Central memory CD8-positive, alpha-beta T cell (primary cell): Measurements from ENCODE around the gene MN1.

Experiments used
- ATAC-seq: fragments of 150-1000 bp; cut with Tn5 transposase; replicated peaks from 2 replicates; pipeline ENCODE4 v1.10.0; 2022; ENCODE audit warnings: mild to moderate bottlenecking, moderate FRiP score, moderate number of reproducible peaks; ENCODE audit not compliant: poor library complexity, severe bottlenecking; ENCODE audit errors: extremely low read depth
- DNase-seq, 2 donors: peaks; one replicate each; pipeline ENCODE4 v3.0.0; 2021; ENCODE audit warnings: low spot score in 2 of 2
- H3K27ac Mint-ChIP-seq: one replicate; pipeline ENCODE4 v1.8.0; 2022; ENCODE audit warnings: low read depth, mild to moderate bottlenecking, moderate library complexity, mixed read lengths
- H3K27me3 Mint-ChIP-seq: one replicate; pipeline ENCODE4 v1.8.0; 2022; ENCODE audit warnings: mixed read lengths
- H3K36me3 Mint-ChIP-seq: one replicate; pipeline ENCODE4 v1.8.0; 2022; ENCODE audit warnings: mild to moderate bottlenecking, moderate library complexity, mixed read lengths; ENCODE audit not compliant: insufficient read depth
- H3K4me1 Mint-ChIP-seq: one replicate; pipeline ENCODE4 v1.8.0; 2022; ENCODE audit warnings: mixed read lengths
- H3K4me3 Mint-ChIP-seq: one replicate; pipeline ENCODE4 v1.8.0; 2022; ENCODE audit warnings: mild to moderate bottlenecking, moderate library complexity, mixed read lengths
- H3K9me3 Mint-ChIP-seq: one replicate; pipeline ENCODE4 v1.8.0; 2022; ENCODE audit warnings: mixed read lengths

The MN1 gene

DNA sequence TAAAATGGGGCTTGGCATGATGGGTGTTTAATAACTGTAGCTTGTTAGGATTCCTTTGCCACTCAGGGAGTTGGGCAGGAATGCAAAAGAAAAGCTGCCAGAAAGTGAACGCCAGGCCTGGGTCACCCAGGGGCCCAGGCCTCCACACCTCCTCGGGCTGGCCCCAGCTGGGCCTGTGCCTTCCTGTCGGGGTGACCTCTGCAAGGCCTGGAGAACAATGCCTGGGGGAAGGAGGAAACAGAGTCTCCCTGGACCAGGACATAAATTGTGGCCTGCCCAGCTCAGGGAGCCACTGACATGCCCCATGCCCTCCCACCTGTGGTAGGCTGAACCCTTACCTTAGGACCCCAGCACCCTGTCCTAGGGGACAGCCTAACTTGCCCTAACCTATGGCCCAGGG is 21.9 kb downstream of the MN1 start:
- Mint-ChIP-seq H3K9me3 (no peaks in the 10 kb centered on the region), H3K36me3 (peaks cover 3% of the 10 kb centered on the region), H3K27ac (no peak overlapping the region), H3K4me3 (no peak overlapping the region), H3K4me1 (no peaks in the 10 kb centered on the region), H3K27me3 (peaks cover 51% of the 10 kb centered on the region)
- ATAC-seq (no peak), DNase-seq (no peak)

GRCh38 chr22:27778294-27779090 is 23.1 kb downstream of the MN1 start:
- Mint-ChIP-seq H3K9me3 (no peaks in the 10 kb centered on the region), H3K4me1 (no peaks in the 10 kb centered on the region), H3K27me3 (peaks cover 49% of the 10 kb centered on the region), H3K27ac (no peak overlapping the region), H3K4me3 (no peak overlapping the region), H3K36me3 (peaks cover 3% of the 10 kb centered on the region)
- no peak for DNase-seq
- no peak for ATAC-seq

- H3K27me3 Mint-ChIP-seq, result peaks cover 49% of the 10 kb centered on the region
- no peaks in the 10 kb centered on the region for H3K4me1 Mint-ChIP-seq
- peaks cover 3% of the 10 kb centered on the region for H3K36me3 Mint-ChIP-seq
- ATAC-seq, result no peak
- H3K27ac Mint-ChIP-seq, result no peak overlapping the region
- no peak for DNase-seq
- H3K4me3 Mint-ChIP-seq, result no peak overlapping the region
- H3K9me3 Mint-ChIP-seq, result no peaks in the 10 kb centered on the region
Measured at GRCh38 chr22:27777128-27777527, 24.4 kb downstream of the MN1 start.

- Mint-ChIP-seq H3K27me3 (peaks cover 49% of the 10 kb centered on the region), H3K36me3 (peaks cover 3% of the 10 kb centered on the region)
Measured at GRCh38 chr22:27776650-27776958, 25.0 kb downstream of the MN1 start.

GRCh38 chr22:27775758-27776649 is 25.6 kb downstream of the MN1 start:
- H3K36me3 Mint-ChIP-seq, result no peaks in the 10 kb centered on the region
- no peak overlapping the region for H3K4me3 Mint-ChIP-seq
- no peak for DNase-seq
- no peaks in the 10 kb centered on the region for H3K4me1 Mint-ChIP-seq
- no peaks in the 10 kb centered on the region for H3K9me3 Mint-ChIP-seq
- peaks cover 49% of the 10 kb centered on the region for H3K27me3 Mint-ChIP-seq
- ATAC-seq, result no peak
- no peak overlapping the region for H3K27ac Mint-ChIP-seq

More at GRCh38 chr22:27776650-27776958, 25.0 kb downstream of the MN1 start:
- no peaks in the 10 kb centered on the region for H3K9me3 Mint-ChIP-seq
- DNase-seq (no peak), ATAC-seq (no peak)
- H3K4me1 Mint-ChIP-seq, result no peaks in the 10 kb centered on the region
- H3K4me3 Mint-ChIP-seq, result no peak overlapping the region
- H3K27ac Mint-ChIP-seq, result no peak overlapping the region

DNA sequence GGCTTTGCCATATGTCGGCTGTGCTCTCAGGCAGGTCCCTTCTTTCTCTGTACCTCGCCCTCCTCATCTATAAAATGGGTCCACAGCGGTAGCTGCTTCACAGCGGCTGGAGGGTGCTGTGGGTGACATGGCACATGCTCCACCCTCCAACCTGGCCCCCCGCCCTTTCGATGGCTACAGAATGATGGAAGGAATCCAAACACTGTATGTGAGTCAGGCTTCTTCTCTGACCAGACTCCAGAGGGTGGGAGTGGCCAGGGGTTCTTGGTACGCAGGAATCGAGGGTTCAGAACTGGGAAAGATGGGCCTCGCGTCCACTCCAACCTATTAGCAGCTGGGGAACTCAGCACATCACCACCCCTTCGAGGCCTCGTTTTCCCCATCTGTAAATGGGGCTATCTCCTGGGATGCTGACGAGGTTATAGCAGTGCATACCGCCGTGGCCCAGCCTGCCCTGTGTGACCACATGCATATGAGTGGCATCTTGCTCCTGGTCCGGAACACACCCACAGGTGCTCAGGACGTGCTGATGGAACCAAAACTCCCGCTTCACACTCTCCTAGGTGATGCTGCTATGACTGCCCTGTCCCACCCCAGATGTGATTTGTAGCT is 26.4 kb downstream of the MN1 start:
- ATAC-seq (no peak), DNase-seq (no peak)
- Mint-ChIP-seq H3K9me3 (no peaks in the 10 kb centered on the region), H3K27ac (no peak overlapping the region), H3K4me3 (no peak overlapping the region), H3K27me3 (peaks cover 40% of the 10 kb centered on the region), H3K4me1 (no peaks in the 10 kb centered on the region), H3K36me3 (no peaks in the 10 kb centered on the region)

DNA sequence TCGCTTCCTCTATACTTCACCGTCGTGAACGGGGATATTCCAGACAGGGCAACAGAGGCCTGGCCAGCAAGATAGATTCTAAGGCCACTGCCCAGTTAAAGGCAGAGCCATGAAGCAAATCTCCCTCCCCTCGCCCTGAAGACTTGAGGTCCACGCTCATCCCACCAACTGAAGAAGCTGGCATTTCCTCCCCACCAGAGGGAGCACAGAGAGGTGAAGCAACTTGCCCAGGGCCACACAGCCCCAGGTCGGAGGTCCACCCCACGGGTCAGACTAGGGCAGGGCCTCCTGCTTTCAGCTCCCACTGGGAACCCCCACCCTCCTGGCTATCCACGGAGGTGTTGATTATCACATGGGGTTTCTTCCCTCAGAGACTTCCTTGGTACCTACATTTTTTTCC is 27.4 kb downstream of the MN1 start:
- Mint-ChIP-seq H3K4me3 (no peak overlapping the region), H3K27ac (no peak overlapping the region), H3K27me3 (peaks cover 38% of the 10 kb centered on the region), H3K4me1 (no peaks in the 10 kb centered on the region), H3K9me3 (no peaks in the 10 kb centered on the region), H3K36me3 (no peaks in the 10 kb centered on the region)
- DNase-seq, result no peak
- no peak for ATAC-seq

DNA sequence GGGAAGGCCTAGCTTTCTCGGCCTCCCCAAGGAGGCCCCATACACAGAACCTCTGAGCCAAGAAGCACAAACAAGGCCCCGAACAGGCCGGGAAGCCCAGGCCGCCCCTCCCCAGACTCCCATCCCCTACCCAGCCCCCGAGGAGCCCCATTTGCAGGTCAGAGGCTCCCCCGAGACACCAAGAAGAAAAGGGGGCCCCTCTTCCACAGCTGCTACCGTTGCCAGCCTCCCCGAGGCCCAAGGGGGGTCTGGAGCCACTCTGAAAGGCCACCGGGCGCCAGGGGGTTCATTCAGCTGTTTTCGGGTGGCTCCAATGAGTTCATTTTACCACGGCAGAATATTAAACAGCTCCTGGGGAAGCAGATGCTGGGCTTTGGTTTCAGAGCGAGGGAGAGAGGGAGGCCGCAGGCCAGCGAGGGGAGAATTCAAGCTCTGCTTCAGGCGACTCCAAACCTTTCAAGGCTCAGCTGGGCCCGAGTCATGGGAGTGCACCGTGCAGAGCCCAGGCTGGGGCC is 28.5 kb downstream of the MN1 start:
- Mint-ChIP-seq H3K27ac (no peak overlapping the region), H3K4me1 (no peaks in the 10 kb centered on the region), H3K9me3 (no peaks in the 10 kb centered on the region), H3K4me3 (no peak overlapping the region), H3K36me3 (peaks cover 1% of the 10 kb centered on the region), H3K27me3 (peaks cover 31% of the 10 kb centered on the region)
- DNase-seq (no peak), ATAC-seq (no peak)

- Mint-ChIP-seq H3K4me3 (no peak overlapping the region), H3K27me3 (peaks cover 24% of the 10 kb centered on the region), H3K9me3 (no peaks in the 10 kb centered on the region), H3K27ac (no peak overlapping the region), H3K4me1 (no peaks in the 10 kb centered on the region), H3K36me3 (peaks cover 2% of the 10 kb centered on the region)
- no peak for DNase-seq
- no peak for ATAC-seq
Measured at GRCh38 chr22:27772081-27772983, 29.2 kb downstream of the MN1 start.

- Mint-ChIP-seq H3K9me3 (no peaks in the 10 kb centered on the region), H3K27me3 (peaks cover 17% of the 10 kb centered on the region), H3K4me3 (no peak overlapping the region), H3K27ac (no peak overlapping the region), H3K4me1 (no peaks in the 10 kb centered on the region), H3K36me3 (peaks cover 2% of the 10 kb centered on the region)
- no peak for ATAC-seq
- DNase-seq, result no peak
Measured at GRCh38 chr22:27771637-27772036, 29.9 kb downstream of the MN1 start.

GRCh38 chr22:27769012-27769411 is 32.5 kb downstream of the MN1 start:
- DNase-seq, result no peak
- H3K9me3 Mint-ChIP-seq, result no peaks in the 10 kb centered on the region
- no peak overlapping the region for H3K27ac Mint-ChIP-seq

More at GRCh38 chr22:27769012-27769411, 32.5 kb downstream of the MN1 start:
- ATAC-seq, result no peak
- Mint-ChIP-seq H3K27me3 (no peaks in the 10 kb centered on the region), H3K36me3 (peaks cover 4% of the 10 kb centered on the region), H3K4me1 (no peaks in the 10 kb centered on the region), H3K4me3 (no peak overlapping the region)
